HepG2 (cell line): ENCODE results near the gene SCYL1. TPM values are rescaled to one million over a fixed set of nuclear protein-coding genes. Genes with fewer than 3 reads are reported as not detected.

Experiments
- IKZF4 ChIP-seq: sonication (generic); formaldehyde crosslinking; IDR thresholded peaks from 2 replicates; pipeline ENCODE4 v1.5.1; 2020; ENCODE audit warnings: borderline replicate concordance, mild to moderate bottlenecking, low read depth, missing genetic modification reagents; ENCODE audit errors: not compliant biosample characterization
- NCOA2 ChIP-seq: sonication (generic); formaldehyde crosslinking; IDR thresholded peaks from 2 replicates; pipeline ENCODE4 v1.8.0; 2022; ENCODE audit warnings: inconsistent platforms
- NFYB ChIP-seq: sonication (generic); formaldehyde crosslinking; IDR thresholded peaks from 2 replicates; pipeline ENCODE4 v1.4.0; 2020; ENCODE audit warnings: missing genetic modification reagents
- ZMYM4 ChIP-seq: sonication (generic); formaldehyde crosslinking; IDR thresholded peaks from 2 replicates; pipeline ENCODE4 v1.8.1; 2023; ENCODE audit warnings: mild to moderate bottlenecking, missing genetic modification reagents
- ZNF430 ChIP-seq: sonication (generic); formaldehyde crosslinking; IDR thresholded peaks from 2 replicates; pipeline ENCODE4 v1.9.0; 2021; ENCODE audit warnings: mild to moderate bottlenecking, missing genetic modification reagents
- polyA plus RNA-seq, 8 experiments: library from polyadenylated mRNA; depleted of rRNA in 3 of 8; stranded (reverse) in 7 of 8; unstranded in 1 of 8; fragments of >200 nt; fragmentation: Illumina TruSeq in 4 of 8; extraction: Trizol in 4 of 8; gene quantifications; 2 replicates each; pipeline versions ENCODE4 v1.2.1 to v1.2.3, GENCODE V29; 2011 to 2016; ENCODE audit warnings: low read depth in 4 of 8, missing spikeins in 1 of 8, mixed read lengths in 1 of 8; ENCODE audit not compliant: insufficient read depth in 1 of 8
- total RNA-seq, 5 experiments: library from RNA; depleted of rRNA; stranded (reverse); fragments of >200 nt; fragmentation: Illumina TruSeq; extraction: Trizol; gene quantifications; 2 replicates each; pipeline ENCODE4 v1.2.3, GENCODE V29; 2016; ENCODE audit warnings: low read depth in 1 of 5
- TF ChIP-seq, protein P1 (sequence below), 2 experiments: sonication (generic) in 1 of 2; formaldehyde crosslinking in 1 of 2; IDR thresholded peaks; 2 replicates each; pipeline versions ENCODE4 v1.6.1 to v1.9.0; 2014 to 2022; ENCODE audit warnings: antibody characterized with exemption in 1 of 2, borderline replicate concordance in 1 of 2, inconsistent platforms in 1 of 2, low read depth in 1 of 2, missing genetic modification reagents in 1 of 2

SCYL1 gene
- total and polyA plus RNA-seq, 2 of the 13 experiments (the other 11 are each of a cell fraction or from before 2014, with no cell fraction given) = 65.9 to 103 TPM

DNA sequence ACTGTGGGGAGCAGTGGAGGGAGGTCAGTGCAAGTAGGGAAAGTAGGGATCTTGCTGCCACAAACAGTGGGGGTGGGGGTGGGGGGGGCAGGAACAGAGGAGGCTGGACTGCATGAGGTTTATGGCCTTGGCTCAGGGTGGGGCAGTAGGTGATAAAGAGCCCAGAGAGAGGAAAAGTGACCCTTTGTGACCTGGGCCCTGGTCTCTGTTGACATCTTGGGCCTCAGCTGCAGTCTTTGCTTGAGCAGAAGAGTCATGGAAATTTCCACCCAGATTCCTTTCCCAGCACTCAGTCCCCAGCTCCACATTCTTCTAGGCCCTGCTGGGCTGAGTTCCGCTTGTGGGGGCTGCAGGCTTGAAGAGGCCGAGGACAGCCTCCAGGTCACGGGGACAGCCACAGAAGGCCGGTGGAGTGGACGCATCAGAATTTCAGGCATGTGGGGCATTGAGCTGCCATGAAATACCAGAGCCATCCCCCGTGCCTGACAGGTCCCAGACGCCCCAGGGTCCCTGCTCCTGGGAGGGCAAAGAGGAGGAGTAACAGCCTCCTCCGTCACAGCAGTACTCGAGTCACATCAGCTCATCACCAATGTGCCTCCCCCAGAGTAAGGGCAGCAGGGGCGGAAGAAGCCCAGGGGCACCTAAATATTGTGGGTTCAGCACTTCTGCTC lies 35.7 kb upstream of the SCYL1 start (continued):
- TF ChIP-seq, protein P1, sequence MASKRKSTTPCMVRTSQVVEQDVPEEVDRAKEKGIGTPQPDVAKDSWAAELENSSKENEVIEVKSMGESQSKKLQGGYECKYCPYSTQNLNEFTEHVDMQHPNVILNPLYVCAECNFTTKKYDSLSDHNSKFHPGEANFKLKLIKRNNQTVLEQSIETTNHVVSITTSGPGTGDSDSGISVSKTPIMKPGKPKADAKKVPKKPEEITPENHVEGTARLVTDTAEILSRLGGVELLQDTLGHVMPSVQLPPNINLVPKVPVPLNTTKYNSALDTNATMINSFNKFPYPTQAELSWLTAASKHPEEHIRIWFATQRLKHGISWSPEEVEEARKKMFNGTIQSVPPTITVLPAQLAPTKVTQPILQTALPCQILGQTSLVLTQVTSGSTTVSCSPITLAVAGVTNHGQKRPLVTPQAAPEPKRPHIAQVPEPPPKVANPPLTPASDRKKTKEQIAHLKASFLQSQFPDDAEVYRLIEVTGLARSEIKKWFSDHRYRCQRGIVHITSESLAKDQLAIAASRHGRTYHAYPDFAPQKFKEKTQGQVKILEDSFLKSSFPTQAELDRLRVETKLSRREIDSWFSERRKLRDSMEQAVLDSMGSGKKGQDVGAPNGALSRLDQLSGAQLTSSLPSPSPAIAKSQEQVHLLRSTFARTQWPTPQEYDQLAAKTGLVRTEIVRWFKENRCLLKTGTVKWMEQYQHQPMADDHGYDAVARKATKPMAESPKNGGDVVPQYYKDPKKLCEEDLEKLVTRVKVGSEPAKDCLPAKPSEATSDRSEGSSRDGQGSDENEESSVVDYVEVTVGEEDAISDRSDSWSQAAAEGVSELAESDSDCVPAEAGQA (IDR thresholded peaks at IDR 0.05; ENCODE audit: low read depth) = 0 out of 2 replicates have a peak, but pooled peaks have one; percentile 17
- TF ChIP-seq, protein P1 (CRISPR knock-in tag; IDR thresholded peaks at IDR 0.05; ENCODE audit: borderline replicate concordance) = no peak
- TF ChIP-seq ZNF430 (CRISPR knock-in tag) = no peak
- TF ChIP-seq NCOA2 (CRISPR knock-in tag) = peak; percentile 58
- TF ChIP-seq IKZF4 = no peak
- TF ChIP-seq ZMYM4 = peak; percentile 12
- 0 out of 2 replicates have a peak, but pooled peaks have one; percentile 10 for TF ChIP-seq NFYB (CRISPR knock-in tag)
